ENCODE data around the gene MBNL2. TPM values are rescaled to one million over a fixed set of nuclear protein-coding genes. Genes with fewer than 3 reads are reported as not detected.

MBNL2 gene
- total and polyA plus RNA-seq, 2 of the 4 experiments (the other 2 are of a cell fraction) = 26.9 to 103 TPM

GRCh38 chr13:97289514-97290298 lies 67.6 kb downstream of the MBNL2 start:
- Histone ChIP-seq H3K4ac (ENCODE audit: low read depth, low read length) (no peak overlapping the region), H3K27me3 (ENCODE audit: control insufficient read depth, insufficient read depth, low read length) (no peaks in the 10 kb centered on the region), H3K14ac (replicated peaks; ENCODE audit: low read depth, low read length) (no peak overlapping the region), H3K4me3 (ENCODE audit: insufficient read depth, low read depth, low read length) (no peak overlapping the region), H4K20me1 (ENCODE audit: insufficient read depth, low read length) (peaks cover 34% of the 10 kb centered on the region; the same call in 1 of the 2 replicates), H3K4me1 (ENCODE audit: control insufficient read depth, insufficient read depth, low read length) (peaks cover 5% of the 10 kb centered on the region; the same call in 1 of the 2 replicates), H2BK120ac (ENCODE audit: low read depth, low read length) (no peak overlapping the region), H3K79me1 (ENCODE audit: low read depth in 1 of 2, low read length in 2 of 2) (peaks cover 35 to 67% of the 10 kb centered on the region in 2 experiments), H4K5ac (ENCODE audit: low read depth, low read length) (no peak overlapping the region), H2AK5ac (ENCODE audit: low read depth, low read length) (no peak overlapping the region), H2BK15ac (ENCODE audit: low read depth, low read length) (no peak overlapping the region), H3K4me2 (ENCODE audit: low read depth, low read length) (no peak overlapping the region), H2BK5ac (ENCODE audit: low read depth, low read length, poor library complexity, severe bottlenecking) (no peak overlapping the region), H3K9ac (ENCODE audit: low read depth, low read length) (no peak overlapping the region), H4K91ac (ENCODE audit: insufficient read depth, low read depth, low read length) (no peak overlapping the region), H3K56ac (ENCODE audit: extremely low read depth, insufficient read depth, low read length) (no peak overlapping the region), H3K36me3 (ENCODE audit: control insufficient read depth, insufficient read depth, low read length) (no peaks in the 10 kb centered on the region), H3K9me3 (ENCODE audit: control insufficient read depth, insufficient read depth, low read length) (no peaks in the 10 kb centered on the region), H3K23ac (ENCODE audit: low read depth, low read length) (no peak overlapping the region), H3K9me1 (ENCODE audit: insufficient read depth, low read length) (peaks cover 19% of the 10 kb centered on the region), H3K27ac (ENCODE audit: insufficient read depth, low read length) (no peak overlapping the region; the same call in 1 of the 2 replicates), H4K8ac (ENCODE audit: low read depth in 2 of 2, low read length in 2 of 2) (no peak overlapping the region), H2BK20ac (ENCODE audit: low read depth, low read length) (no peak overlapping the region), H2AK9ac (replicated peaks; ENCODE audit: low read depth, low read length, poor library complexity) (no peak overlapping the region), H2AFZ (replicated peaks; ENCODE audit: low read length, poor library complexity) (no peak overlapping the region), H3K18ac (ENCODE audit: low read depth, low read length) (no peak overlapping the region)
- ATAC-seq (ENCODE audit: low read depth) (no peak), DNase-seq (no peak)
- no TSS peak for BruUV-seq (replicated peaks)
- 100% methylated on average over 2 of the region's 4 CpGs; no CpG with 5 or more reads in 1 of the 2 experiments for WGBS, 2 experiments (ENCODE audit: extremely low coverage in 2 of 2, insufficient read length in 1 of 2)
- no peak for TF ChIP-seq MAZ (IDR thresholded peaks at IDR 0.05; ENCODE audit: borderline replicate concordance, low read depth, low read length)
- peak; percentile 22; the same call in 1 of the 2 replicates for TF ChIP-seq MAFK (IDR thresholded peaks at IDR 0.05; ENCODE audit: low read depth, low read length)
- in situ Hi-C loops (cut with MboI; ENCODE audit: low sequenced_read_pairs) = no loop called here
- ChIA-PET POLR2A (ENCODE audit: unreplicated experiment) (no interaction called here), CTCF (no interaction called here)
- dilution Hi-C loops (cut with HindIII; ENCODE audit: low sequenced_read_pairs, unreplicated experiment) = no loop called here
- intact Hi-C loops (cut with micrococcal nuclease) = no loop called here

All from IMR-90 (cell line).